ENCODE measurements around the gene CAP2.
"Not testable (repeated sequence)": the region's sequence is repeated elsewhere in the genome, so short reads cannot be mapped to it uniquely, and the experiment has no call there.

Gene CAP2

GRCh38 chr6:17503051-17503450, 109.7 kb downstream of the CAP2 start:
- DNase-seq (ENCODE audit: low read depth in 2 of 2) = no peak

- DNase-seq (ENCODE audit: low read depth in 2 of 2) = no peak
Observed at GRCh38 chr6:17504005-17504404, 110.6 kb downstream of the CAP2 start.

GRCh38 chr6:17505062-17505476, 111.7 kb downstream of the CAP2 start:
- no peak for DNase-seq (ENCODE audit: low read depth in 2 of 2)

- no peak for DNase-seq (ENCODE audit: low read depth in 2 of 2)
Observed at GRCh38 chr6:17505767-17506280, 112.4 kb downstream of the CAP2 start.

- no peak for DNase-seq (ENCODE audit: low read depth in 2 of 2)
Observed at GRCh38 chr6:17506531-17506930, 113.1 kb downstream of the CAP2 start.

- DNase-seq (ENCODE audit: low read depth in 2 of 2) = no peak
Observed at GRCh38 chr6:17506962-17507361, 113.6 kb downstream of the CAP2 start.

GRCh38 chr6:17511084-17511483, 117.7 kb downstream of the CAP2 start:
- no peak for DNase-seq (ENCODE audit: low read depth in 2 of 2)

- no peak for DNase-seq (ENCODE audit: low read depth in 2 of 2)
Observed at GRCh38 chr6:17511580-17511979, 118.2 kb downstream of the CAP2 start.

GRCh38 chr6:17519120-17519519, 125.7 kb downstream of the CAP2 start:
- DNase-seq (ENCODE audit: low read depth in 2 of 2) = no peak

GRCh38 chr6:17525637-17526036, 132.2 kb downstream of the CAP2 start:
- no peak for DNase-seq (ENCODE audit: low read depth in 2 of 2)

- DNase-seq (ENCODE audit: low read depth in 2 of 2) = no peak
Observed at GRCh38 chr6:17527076-17527475, 133.7 kb downstream of the CAP2 start.

GRCh38 chr6:17530321-17530835, 137.0 kb downstream of the CAP2 start:
- no peak for DNase-seq (ENCODE audit: low read depth in 2 of 2)

- peak; percentile 1 to 5 for DNase-seq (ENCODE audit: low read depth in 2 of 2)
Observed at GRCh38 chr6:17536586-17536985, 143.2 kb downstream of the CAP2 start.

GRCh38 chr6:17542243-17542642, 148.8 kb downstream of the CAP2 start:
- DNase-seq (ENCODE audit: low read depth in 2 of 2) = no peak

GRCh38 chr6:17545681-17546080, 152.3 kb downstream of the CAP2 start:
- not testable (repeated sequence) for DNase-seq (ENCODE audit: low read depth in 2 of 2)

GRCh38 chr6:17551383-17551958, 158.1 kb downstream of the CAP2 start:
- DNase-seq (ENCODE audit: low read depth in 2 of 2) = no peak

- DNase-seq (ENCODE audit: low read depth in 2 of 2) = no peak
Observed at GRCh38 chr6:17552861-17553260, 159.5 kb downstream of the CAP2 start.

- no peak for DNase-seq (ENCODE audit: low read depth in 2 of 2)
Observed at GRCh38 chr6:17556014-17556413, 162.6 kb downstream of the CAP2 start.

GRCh38 chr6:17562636-17563035, 169.2 kb downstream of the CAP2 start:
- no peak for DNase-seq (ENCODE audit: low read depth in 2 of 2)

GRCh38 chr6:17565399-17565798, 172.0 kb downstream of the CAP2 start:
- no peak for DNase-seq (ENCODE audit: low read depth in 2 of 2)

- no peak for DNase-seq (ENCODE audit: low read depth in 2 of 2)
Observed at GRCh38 chr6:17574866-17575560, 181.6 kb downstream of the CAP2 start.

- DNase-seq (ENCODE audit: low read depth in 2 of 2) = no peak
Observed at GRCh38 chr6:17577059-17577458, 183.7 kb downstream of the CAP2 start.

GRCh38 chr6:17580518-17581048, 187.2 kb downstream of the CAP2 start:
- DNase-seq (ENCODE audit: low read depth in 2 of 2) = peak in 1 of 2 donors; percentile 36

Measured in stimulated activated CD8-positive, alpha-beta memory T cell treated with anti-CD3 and anti-CD28 coated beads, Interleukin-15, amount 100 ng/mL, for 48 hours (primary cell).